HepG2 (cell line): Measurements from ENCODE around the gene TMED6. TPM values are rescaled to one million over a fixed set of nuclear protein-coding genes. Genes with fewer than 3 reads are reported as not detected.

Experiments used
- ATAC-seq: fragments of 200-7000 bp; cut with Tn5 transposase; 3 replicates; pipeline ENCODE4 v1.9.1; 2020; ENCODE audit warnings: mild to moderate bottlenecking, moderate library complexity
- BruUV-seq: library from RNA; stranded (reverse); fragments of 400-500 nt; replicated peaks from 2 replicates; lab custom pipeline; 2021; lab: Mats Ljungman, UMichigan
- CTCF ChIA-PET: fragments of 300-600 bp; formaldehyde crosslinking; extraction: SDS; loops from one replicate; lab custom pipeline; 2021; ENCODE audit warnings: low total read pairs, inconsistent platforms, low intra/inter-chr PET ratio; lab: Yijun Ruan, JAX
- POLR2A ChIA-PET: fragments of 350-600 bp; sonication (Branson Sonifier 250); formaldehyde crosslinking; loops from one replicate; lab custom pipeline; 2020; ENCODE audit warnings: antibody characterized with exemption, inconsistent platforms; lab: Yijun Ruan, JAX
- DNase-seq: peaks from one replicate; pipeline ENCODE4 v3.0.0-alpha.2; 2015; ENCODE audit warnings: low spot score
- FAIRE-seq: peaks from 3 replicates; lab custom pipeline; 2011; peaks lifted over from hg19 to GRCh38; lab: Jason Lieb, UNC
- H2AFZ ChIP-seq: one replicate; pipeline ENCODE4 v1.6.1; 2011; ENCODE audit warnings: low read length, inconsistent platforms
- H3K27ac ChIP-seq: fragments of 300-600 bp; 3 replicates; pipeline ENCODE4 v1.8.0; 2011; ENCODE audit warnings: mixed run types, mild to moderate bottlenecking, mixed read lengths, low read length, inconsistent platforms; ENCODE audit not compliant: insufficient read depth; ENCODE audit errors: extremely low read length
- H3K27me3 ChIP-seq, 2 experiments: fragments of 200-600 bp in 1 of 2; 2 replicates in 1 of 2; 3 replicates in 1 of 2; pipeline versions ENCODE4 v1.6.0 to v1.8.0; 2011; ENCODE audit warnings: low read length in 2 of 2, mild to moderate bottlenecking in 2 of 2, moderate library complexity in 2 of 2, inconsistent platforms in 1 of 2; ENCODE audit not compliant: insufficient read depth in 2 of 2, control insufficient read depth in 1 of 2
- H3K36me3 ChIP-seq, 2 experiments: fragments of 200-600 bp in 1 of 2; replicated peaks in 1 of 2; 2 replicates in 1 of 2; 3 replicates in 1 of 2; pipeline versions ENCODE4 v1.5.1 to v1.8.0; 2011; ENCODE audit warnings: low read length in 2 of 2, inconsistent platforms in 1 of 2; ENCODE audit not compliant: insufficient read depth in 2 of 2, control insufficient read depth in 1 of 2
- H3K4me1 ChIP-seq: 2 replicates; pipeline ENCODE4 v1.5.1; 2012; ENCODE audit warnings: low read length, inconsistent platforms; ENCODE audit not compliant: insufficient read depth
- H3K4me2 ChIP-seq: 2 replicates; pipeline ENCODE4 v1.6.0; 2011; ENCODE audit warnings: low read depth, low read length, inconsistent platforms
- H3K4me3 ChIP-seq, 3 experiments: fragments of 200-600 bp in 1 of 3; sonication (generic), shearing (Covaris generic) in 1 of 3; replicated peaks in 1 of 3; 2 replicates each; pipeline ENCODE4 v1.5.1; 2011 to 2016; ENCODE audit warnings: low read length in 3 of 3, inconsistent platforms in 2 of 3, low read depth in 2 of 3, mild to moderate bottlenecking in 2 of 3, control low read depth in 1 of 3, mixed read lengths in 1 of 3; ENCODE audit not compliant: insufficient read depth in 1 of 3
- H3K79me2 ChIP-seq: one replicate; pipeline ENCODE4 v1.6.1; 2011; ENCODE audit warnings: low read length, inconsistent platforms; ENCODE audit not compliant: insufficient read depth
- H3K9ac ChIP-seq: 2 replicates; pipeline ENCODE4 v1.6.0; 2011; ENCODE audit warnings: mild to moderate bottlenecking, low read depth, low read length, inconsistent platforms; ENCODE audit not compliant: insufficient read depth
- H3K9me3 ChIP-seq: 2 replicates; pipeline ENCODE4 v1.5.1; 2012; ENCODE audit warnings: mild to moderate bottlenecking, low read length
- H4K20me1 ChIP-seq: 2 replicates; pipeline ENCODE4 v1.6.0; 2011; ENCODE audit warnings: inconsistent platforms, mild to moderate bottlenecking, low read length, moderate library complexity; ENCODE audit not compliant: insufficient read depth
- RFXAP ChIP-seq: sonication (generic); formaldehyde crosslinking; IDR thresholded peaks from 2 replicates; pipeline ENCODE4 v1.4.0; 2020; ENCODE audit warnings: missing genetic modification reagents, borderline replicate concordance
- ZMYM3 ChIP-seq: sonication (generic); formaldehyde crosslinking; IDR thresholded peaks from 2 replicates; pipeline ENCODE4 v1.5.1; 2020; ENCODE audit warnings: mild to moderate bottlenecking, missing genetic modification reagents
- ZNF839 ChIP-seq: sonication (generic); formaldehyde crosslinking; IDR thresholded peaks from 2 replicates; pipeline ENCODE4 v1.4.0; 2020; ENCODE audit warnings: missing genetic modification reagents, mild to moderate bottlenecking, borderline replicate concordance
- WGBS: methylation state at CpG from one replicate; pipeline ENCODE4 v1.1.6; 2017; ENCODE audit warnings: low lambda C conversion rate; 5-methylcytosine and 5-hydroxymethylcytosine counted together
- in situ Hi-C: cut with HindIII; loops from 2 replicates; pipeline ENCODE4 v1.10.0; 2017; ENCODE audit warnings: low pct_unique_long_range_greater_than_20kb; ENCODE audit not compliant: extremely low pct_ligation_motif_present
- intact Hi-C: fragments of 100-400 bp; cut with micrococcal nuclease; formaldehyde crosslinking; loops from one replicate; pipeline ENCODE4 v1.10.0; 2022; ENCODE audit not compliant: unreplicated experiment
- polyA plus RNA-seq, 8 experiments: library from polyadenylated mRNA; depleted of rRNA in 3 of 8; stranded (reverse) in 7 of 8; unstranded in 1 of 8; fragments of >200 nt; fragmentation: Illumina TruSeq in 4 of 8; extraction: Trizol in 4 of 8; gene quantifications; 2 replicates each; pipeline versions ENCODE4 v1.2.1 to v1.2.3, GENCODE V29; 2011 to 2016; ENCODE audit warnings: low read depth in 4 of 8, missing spikeins in 1 of 8, mixed read lengths in 1 of 8; ENCODE audit not compliant: insufficient read depth in 1 of 8
- total RNA-seq, 5 experiments: library from RNA; depleted of rRNA; stranded (reverse); fragments of >200 nt; fragmentation: Illumina TruSeq; extraction: Trizol; gene quantifications; 2 replicates each; pipeline ENCODE4 v1.2.3, GENCODE V29; 2016; ENCODE audit warnings: low read depth in 1 of 5
- TF ChIP-seq, protein P1 (sequence below), 2 experiments: fragments of 450-650 bp in 1 of 2; sonication (generic) in 1 of 2; formaldehyde crosslinking in 1 of 2; IDR thresholded peaks; 2 replicates each; pipeline versions ENCODE4 v1.6.1 to v1.8.0; 2016 to 2022; ENCODE audit warnings: antibody characterized with exemption in 1 of 2, mild to moderate bottlenecking in 1 of 2, missing genetic modification reagents in 1 of 2
- TF ChIP-seq, protein P2 (sequence below): IDR thresholded peaks from 2 replicates; pipeline ENCODE4 v1.4.0; 2020; ENCODE audit warnings: mild to moderate bottlenecking, missing genetic modification reagents
- TF ChIP-seq, protein P3 (sequence below): sonication (generic); formaldehyde crosslinking; IDR thresholded peaks from 2 replicates; pipeline ENCODE4 v1.4.0; 2020; ENCODE audit warnings: missing genetic modification reagents

TMED6 gene
- total and polyA plus RNA-seq, 2 of the 13 experiments (the other 11 are each of a cell fraction or from before 2014, with no cell fraction given): 9.8 to 14.4 TPM

DNA sequence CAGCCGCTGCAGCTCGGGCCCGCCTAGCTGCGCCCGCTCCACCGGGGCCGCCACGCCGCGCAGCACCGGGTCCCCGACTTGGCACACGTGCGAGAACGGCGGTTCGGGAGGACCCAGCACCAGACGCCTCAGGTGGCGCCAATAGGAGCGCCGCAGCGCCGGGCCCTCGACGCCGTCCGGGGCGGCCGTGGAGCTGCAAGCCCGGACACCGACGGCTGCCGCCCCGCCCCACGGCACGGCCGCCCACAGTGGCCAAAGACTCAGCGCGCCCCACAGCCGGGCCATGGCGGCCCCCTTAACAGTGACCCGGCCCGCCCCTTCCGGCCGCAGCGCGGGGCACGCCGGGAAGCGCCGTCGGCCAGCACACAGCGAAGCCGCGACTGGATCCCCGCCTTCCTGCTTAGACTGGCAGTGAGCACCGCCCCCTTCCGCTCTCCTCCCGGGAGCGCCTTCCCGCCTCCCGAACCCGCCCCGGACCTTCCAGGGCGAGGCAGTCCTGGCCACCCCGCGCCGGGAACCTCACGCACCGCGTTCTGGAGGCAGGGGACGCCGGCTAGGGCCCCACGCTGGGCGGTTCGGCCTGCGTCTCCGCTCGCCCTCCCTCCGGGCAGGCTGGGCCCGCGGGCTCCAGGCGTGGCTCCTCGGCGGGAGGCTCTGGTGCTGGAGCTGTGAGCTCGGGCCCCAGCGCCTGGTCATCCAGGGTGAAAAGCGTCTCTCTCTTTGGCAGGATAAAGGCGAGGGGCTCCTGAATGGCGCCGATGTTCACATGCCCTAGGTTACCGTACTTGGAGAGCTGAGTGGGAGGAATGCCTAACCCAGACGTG is 21.1 kb downstream of the TMED6 start, which contains the start of gene PDF:
Gene PDF (minus strand): TSS at position 303 of the 824 bp plus-strand sequence. CDS start 18 bp downstream, at position 285.
- ChIA-PET POLR2A (interaction anchor here (0.8 to 5.8 kb wide), 7 partner anchors 10 to 396 kb away, joined by 3 to 52 read pairs (median 4); partner anchors contain the start of genes COG8, NIP7, NQO1 and SNTB2), CTCF (interaction anchor here (1.3 kb wide), 1 partner anchor 9 kb away, joined by 4 read pairs; the partner anchor contains the start of genes COG8 and NIP7)
- Histone ChIP-seq H3K79me2 (peaks cover 57% of the 10 kb centered on the region), H3K9ac (peak within 1 kb of the TSS; percentile 88), H3K27ac (peak within 1 kb of the TSS; percentile 87), H2AFZ (no peak within 1 kb of the TSS), H4K20me1 (peaks cover 30% of the 10 kb centered on the region), H3K27me3 (no peaks in the 10 kb centered on the region), H3K4me3 (peak within 1 kb of the TSS; percentile 70 to 88 (median 84)), H3K36me3 (peaks cover 20 to 44% of the 10 kb centered on the region in 2 experiments), H3K9me3 (no peaks in the 10 kb centered on the region), H3K4me1 (peaks cover 49% of the 10 kb centered on the region), H3K4me2 (peak within 1 kb of the TSS; percentile 80)
- in situ Hi-C loops (no loop called here), intact Hi-C loops (loop anchor here (1.0 kb wide), 1 partner anchor 9 kb away; the partner anchor contains the start of genes COG8 and NIP7)
- FAIRE-seq (no peak), DNase-seq (peak; percentile 93), ATAC-seq (peak; percentile 90)
- WGBS: 1% methylated on average over 48 of the region's 93 CpGs
- TSS peak; percentile 69 for BruUV-seq
- TF ChIP-seq, protein P1, sequence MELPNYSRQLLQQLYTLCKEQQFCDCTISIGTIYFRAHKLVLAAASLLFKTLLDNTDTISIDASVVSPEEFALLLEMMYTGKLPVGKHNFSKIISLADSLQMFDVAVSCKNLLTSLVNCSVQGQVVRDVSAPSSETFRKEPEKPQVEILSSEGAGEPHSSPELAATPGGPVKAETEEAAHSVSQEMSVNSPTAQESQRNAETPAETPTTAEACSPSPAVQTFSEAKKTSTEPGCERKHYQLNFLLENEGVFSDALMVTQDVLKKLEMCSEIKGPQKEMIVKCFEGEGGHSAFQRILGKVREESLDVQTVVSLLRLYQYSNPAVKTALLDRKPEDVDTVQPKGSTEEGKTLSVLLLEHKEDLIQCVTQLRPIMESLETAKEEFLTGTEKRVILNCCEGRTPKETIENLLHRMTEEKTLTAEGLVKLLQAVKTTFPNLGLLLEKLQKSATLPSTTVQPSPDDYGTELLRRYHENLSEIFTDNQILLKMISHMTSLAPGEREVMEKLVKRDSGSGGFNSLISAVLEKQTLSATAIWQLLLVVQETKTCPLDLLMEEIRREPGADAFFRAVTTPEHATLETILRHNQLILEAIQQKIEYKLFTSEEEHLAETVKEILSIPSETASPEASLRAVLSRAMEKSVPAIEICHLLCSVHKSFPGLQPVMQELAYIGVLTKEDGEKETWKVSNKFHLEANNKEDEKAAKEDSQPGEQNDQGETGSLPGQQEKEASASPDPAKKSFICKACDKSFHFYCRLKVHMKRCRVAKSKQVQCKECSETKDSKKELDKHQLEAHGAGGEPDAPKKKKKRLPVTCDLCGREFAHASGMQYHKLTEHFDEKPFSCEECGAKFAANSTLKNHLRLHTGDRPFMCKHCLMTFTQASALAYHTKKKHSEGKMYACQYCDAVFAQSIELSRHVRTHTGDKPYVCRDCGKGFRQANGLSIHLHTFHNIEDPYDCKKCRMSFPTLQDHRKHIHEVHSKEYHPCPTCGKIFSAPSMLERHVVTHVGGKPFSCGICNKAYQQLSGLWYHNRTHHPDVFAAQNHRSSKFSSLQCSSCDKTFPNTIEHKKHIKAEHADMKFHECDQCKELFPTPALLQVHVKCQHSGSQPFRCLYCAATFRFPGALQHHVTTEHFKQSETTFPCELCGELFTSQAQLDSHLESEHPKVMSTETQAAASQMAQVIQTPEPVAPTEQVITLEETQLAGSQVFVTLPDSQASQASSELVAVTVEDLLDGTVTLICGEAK (IDR thresholded peaks at IDR 0.05): no peak
- TF ChIP-seq, protein P1 (CRISPR knock-in tag; IDR thresholded peaks at IDR 0.05): peak; percentile 78
- TF ChIP-seq, protein P2, sequence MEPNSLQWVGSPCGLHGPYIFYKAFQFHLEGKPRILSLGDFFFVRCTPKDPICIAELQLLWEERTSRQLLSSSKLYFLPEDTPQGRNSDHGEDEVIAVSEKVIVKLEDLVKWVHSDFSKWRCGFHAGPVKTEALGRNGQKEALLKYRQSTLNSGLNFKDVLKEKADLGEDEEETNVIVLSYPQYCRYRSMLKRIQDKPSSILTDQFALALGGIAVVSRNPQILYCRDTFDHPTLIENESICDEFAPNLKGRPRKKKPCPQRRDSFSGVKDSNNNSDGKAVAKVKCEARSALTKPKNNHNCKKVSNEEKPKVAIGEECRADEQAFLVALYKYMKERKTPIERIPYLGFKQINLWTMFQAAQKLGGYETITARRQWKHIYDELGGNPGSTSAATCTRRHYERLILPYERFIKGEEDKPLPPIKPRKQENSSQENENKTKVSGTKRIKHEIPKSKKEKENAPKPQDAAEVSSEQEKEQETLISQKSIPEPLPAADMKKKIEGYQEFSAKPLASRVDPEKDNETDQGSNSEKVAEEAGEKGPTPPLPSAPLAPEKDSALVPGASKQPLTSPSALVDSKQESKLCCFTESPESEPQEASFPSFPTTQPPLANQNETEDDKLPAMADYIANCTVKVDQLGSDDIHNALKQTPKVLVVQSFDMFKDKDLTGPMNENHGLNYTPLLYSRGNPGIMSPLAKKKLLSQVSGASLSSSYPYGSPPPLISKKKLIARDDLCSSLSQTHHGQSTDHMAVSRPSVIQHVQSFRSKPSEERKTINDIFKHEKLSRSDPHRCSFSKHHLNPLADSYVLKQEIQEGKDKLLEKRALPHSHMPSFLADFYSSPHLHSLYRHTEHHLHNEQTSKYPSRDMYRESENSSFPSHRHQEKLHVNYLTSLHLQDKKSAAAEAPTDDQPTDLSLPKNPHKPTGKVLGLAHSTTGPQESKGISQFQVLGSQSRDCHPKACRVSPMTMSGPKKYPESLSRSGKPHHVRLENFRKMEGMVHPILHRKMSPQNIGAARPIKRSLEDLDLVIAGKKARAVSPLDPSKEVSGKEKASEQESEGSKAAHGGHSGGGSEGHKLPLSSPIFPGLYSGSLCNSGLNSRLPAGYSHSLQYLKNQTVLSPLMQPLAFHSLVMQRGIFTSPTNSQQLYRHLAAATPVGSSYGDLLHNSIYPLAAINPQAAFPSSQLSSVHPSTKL: peak; percentile 47
- TF ChIP-seq, protein P3, sequence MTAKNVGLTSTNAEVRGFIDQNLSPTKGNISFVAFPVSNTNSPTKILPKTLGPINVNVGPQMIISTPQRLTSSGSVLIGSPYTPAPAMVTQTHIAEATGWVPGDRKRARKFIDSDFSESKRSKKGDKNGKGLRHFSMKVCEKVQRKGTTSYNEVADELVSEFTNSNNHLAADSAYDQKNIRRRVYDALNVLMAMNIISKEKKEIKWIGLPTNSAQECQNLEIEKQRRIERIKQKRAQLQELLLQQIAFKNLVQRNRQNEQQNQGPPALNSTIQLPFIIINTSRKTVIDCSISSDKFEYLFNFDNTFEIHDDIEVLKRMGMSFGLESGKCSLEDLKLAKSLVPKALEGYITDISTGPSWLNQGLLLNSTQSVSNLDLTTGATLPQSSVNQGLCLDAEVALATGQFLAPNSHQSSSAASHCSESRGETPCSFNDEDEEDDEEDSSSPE (CRISPR knock-in tag): peak; percentile 97
- TF ChIP-seq RFXAP (CRISPR knock-in tag) (peak; percentile 92; the same call in 1 of the 2 replicates), ZNF839 (peak; percentile 98; the same call in 1 of the 2 replicates), ZMYM3 (peak; percentile 57; the same call in 1 of the 2 replicates)
